HFF-Myc (cell line): Measurements from ENCODE around the gene SYVN1.

Experiments used
- DNase-seq: peaks from one replicate; pipeline ENCODE4 v3.0.0-alpha.2; 2011; ENCODE audit warnings: low read depth; ENCODE audit errors: extremely low read depth
- H3K4me3 ChIP-seq: replicated peaks from 2 replicates; pipeline ENCODE4 v1.5.1; 2011; ENCODE audit warnings: low read depth, mild to moderate bottlenecking, control low read depth, low read length
- TF ChIP-seq, protein P1 (sequence below): IDR thresholded peaks from 2 replicates; pipeline ENCODE4 v1.5.1; 2012; ENCODE audit warnings: mild to moderate bottlenecking, low read depth, low read length, control low read depth; ENCODE audit errors: missing control alignments

SYVN1 gene

DNA sequence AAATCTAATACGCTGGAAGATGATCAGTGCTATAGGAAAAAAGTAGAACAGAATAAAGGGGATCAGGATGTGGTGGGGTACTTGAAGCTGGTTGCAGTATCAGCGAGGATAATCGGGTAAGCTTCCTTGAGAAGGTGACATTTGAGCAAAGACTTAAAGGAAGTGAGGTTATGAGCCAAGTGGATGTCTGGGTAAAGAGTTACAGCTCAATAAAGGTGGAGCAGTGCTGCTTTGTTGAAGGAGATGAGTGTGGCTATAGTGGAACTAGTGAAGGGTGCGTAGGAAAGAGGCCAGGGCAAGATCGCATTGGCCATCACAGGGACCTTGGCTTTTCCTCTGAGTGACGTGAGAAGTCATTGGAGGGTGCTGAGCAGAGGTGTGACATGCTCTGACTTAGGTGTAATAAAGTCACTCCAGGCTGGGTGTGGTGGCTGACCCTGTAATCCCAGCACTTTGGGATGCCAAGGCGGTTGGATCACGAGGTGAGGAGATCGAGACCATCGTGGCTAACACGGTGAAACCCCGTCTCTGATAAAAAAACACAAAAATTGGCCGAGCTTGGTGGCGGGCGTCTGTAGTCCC lies 2.3 kb upstream of the SYVN1 start:
- TF ChIP-seq, protein P1, sequence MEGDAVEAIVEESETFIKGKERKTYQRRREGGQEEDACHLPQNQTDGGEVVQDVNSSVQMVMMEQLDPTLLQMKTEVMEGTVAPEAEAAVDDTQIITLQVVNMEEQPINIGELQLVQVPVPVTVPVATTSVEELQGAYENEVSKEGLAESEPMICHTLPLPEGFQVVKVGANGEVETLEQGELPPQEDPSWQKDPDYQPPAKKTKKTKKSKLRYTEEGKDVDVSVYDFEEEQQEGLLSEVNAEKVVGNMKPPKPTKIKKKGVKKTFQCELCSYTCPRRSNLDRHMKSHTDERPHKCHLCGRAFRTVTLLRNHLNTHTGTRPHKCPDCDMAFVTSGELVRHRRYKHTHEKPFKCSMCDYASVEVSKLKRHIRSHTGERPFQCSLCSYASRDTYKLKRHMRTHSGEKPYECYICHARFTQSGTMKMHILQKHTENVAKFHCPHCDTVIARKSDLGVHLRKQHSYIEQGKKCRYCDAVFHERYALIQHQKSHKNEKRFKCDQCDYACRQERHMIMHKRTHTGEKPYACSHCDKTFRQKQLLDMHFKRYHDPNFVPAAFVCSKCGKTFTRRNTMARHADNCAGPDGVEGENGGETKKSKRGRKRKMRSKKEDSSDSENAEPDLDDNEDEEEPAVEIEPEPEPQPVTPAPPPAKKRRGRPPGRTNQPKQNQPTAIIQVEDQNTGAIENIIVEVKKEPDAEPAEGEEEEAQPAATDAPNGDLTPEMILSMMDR, result no peak
- no peak overlapping the region for H3K4me3 ChIP-seq
- DNase-seq, result no peak

DNA sequence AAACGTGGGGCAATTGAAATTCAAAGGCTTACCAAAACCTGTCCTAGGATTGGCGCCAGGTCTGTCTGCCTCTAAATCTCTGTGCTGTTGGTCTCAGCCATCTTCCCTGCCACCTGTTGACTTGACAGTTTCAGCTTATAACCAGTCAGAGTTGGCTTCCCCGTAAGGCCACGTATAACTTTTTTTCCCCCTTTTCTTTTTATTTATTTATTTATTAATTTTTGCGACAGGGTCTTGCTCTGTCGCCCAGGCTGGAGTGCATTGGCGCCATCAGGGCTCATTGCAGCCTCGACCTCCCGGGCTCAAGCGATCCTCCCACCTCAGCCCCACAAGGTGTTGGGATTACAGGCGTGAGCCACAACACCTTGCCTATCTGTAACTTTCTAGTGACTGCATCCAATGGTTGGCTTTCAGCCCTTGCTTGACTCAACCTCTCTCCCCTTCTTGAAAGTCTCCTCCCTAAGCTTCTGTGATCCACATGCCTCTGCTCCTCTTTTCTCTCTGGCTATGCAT lies 1.4 kb upstream of the SYVN1 start:
- TF ChIP-seq, protein P1, result no peak
- H3K4me3 ChIP-seq, result peak overlapping the region; percentile 93
- no peak for DNase-seq

DNA sequence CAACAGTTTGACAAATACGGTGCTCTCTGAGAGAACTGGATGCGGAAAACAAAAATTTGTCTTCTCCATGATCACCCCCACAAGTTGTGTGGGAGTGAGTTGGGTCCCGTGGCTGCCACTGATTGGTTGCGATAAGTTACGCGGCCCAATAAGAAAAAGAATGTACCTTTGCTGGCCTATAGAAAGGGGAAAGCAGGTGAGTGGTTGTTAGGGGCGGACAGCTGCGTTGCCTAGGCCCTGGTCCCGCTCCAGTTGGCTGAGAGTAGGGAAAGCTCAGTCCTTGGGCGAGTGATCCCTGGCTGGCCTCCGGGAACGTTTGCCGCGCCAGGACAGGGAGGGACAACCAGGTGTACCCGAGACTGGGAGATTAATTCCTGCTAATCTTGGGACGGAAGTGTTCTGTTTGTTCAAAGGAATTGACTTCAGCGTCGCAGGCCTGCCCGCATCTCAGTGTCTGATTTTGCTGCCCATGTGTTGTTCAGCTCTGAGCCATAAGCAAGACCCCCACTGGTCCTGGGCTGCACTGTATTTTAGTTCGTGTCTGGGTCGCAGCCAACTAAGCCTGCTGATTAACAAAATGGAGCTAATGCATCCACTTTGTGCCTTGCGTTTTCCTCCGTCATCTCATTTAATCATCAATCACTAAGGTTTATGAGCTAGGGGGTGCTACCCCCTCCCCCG lies 773 bp upstream of the SYVN1 start:
- TF ChIP-seq, protein P1, result no peak

DNA sequence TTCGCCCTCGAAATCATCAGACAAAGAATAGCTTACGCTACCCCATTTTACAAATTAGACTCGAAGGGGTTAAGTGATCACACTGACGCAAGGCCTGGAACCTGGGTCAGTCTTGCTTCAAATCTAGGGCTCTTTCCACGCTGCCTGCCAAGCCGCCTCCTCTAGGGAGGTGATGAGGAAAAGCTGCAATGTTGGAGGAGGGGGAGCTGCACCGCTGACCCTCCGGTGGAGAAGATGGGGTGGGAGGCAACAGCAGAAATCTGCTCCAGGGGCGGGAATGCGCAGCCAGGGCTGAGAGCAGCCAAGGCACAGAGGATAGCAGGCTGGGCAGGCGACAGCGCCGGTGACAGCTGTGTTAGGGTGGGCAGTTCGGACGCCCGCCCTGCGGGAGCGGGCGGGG lies 595 bp downstream of the SYVN1 start:
- DNase-seq, result no peak
- TF ChIP-seq, protein P1, result no peak
- peak overlapping the region; percentile 93 for H3K4me3 ChIP-seq

More for the DNA sequence above, 773 bp upstream of the SYVN1 start:
- peak overlapping the region; percentile 93 for H3K4me3 ChIP-seq
- peak; percentile 87 for DNase-seq

DNA sequence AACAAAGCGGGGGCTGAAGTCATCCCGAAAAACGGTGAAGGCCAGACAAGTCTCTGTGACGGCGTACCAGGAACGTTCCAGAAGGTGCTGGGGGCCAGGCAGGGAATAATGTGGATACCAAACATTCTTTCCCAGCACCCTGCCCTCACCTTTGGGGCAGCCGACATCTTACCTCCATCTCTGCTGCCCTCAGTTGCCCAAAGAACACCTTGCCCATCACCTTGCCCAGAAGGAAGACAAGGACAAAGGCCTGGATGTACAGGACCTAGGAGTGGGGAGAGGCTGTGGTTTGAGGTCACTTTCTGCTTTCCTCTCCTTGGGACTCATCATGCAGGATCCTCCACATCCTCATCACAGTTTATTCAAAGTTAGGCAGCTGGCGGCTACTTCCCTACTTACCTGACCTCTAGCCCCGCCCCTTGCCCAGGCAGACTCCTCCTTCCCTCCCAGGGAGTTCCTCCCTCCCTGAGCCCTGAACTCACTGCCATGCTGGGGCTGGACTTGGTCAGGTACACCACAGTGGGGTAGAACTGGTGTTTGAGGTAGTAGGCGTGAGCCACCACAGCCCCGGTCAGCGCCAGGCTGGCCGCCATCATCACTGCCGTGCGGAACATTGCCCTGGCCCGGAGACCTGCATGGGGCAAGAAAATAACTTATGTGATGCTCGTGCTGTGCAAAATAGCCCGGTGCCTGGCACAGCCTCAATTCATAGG lies 1.2 kb downstream of the SYVN1 start:
- no peak for DNase-seq
- peak overlapping the region; percentile 93 for H3K4me3 ChIP-seq
- TF ChIP-seq, protein P1, result no peak

DNA sequence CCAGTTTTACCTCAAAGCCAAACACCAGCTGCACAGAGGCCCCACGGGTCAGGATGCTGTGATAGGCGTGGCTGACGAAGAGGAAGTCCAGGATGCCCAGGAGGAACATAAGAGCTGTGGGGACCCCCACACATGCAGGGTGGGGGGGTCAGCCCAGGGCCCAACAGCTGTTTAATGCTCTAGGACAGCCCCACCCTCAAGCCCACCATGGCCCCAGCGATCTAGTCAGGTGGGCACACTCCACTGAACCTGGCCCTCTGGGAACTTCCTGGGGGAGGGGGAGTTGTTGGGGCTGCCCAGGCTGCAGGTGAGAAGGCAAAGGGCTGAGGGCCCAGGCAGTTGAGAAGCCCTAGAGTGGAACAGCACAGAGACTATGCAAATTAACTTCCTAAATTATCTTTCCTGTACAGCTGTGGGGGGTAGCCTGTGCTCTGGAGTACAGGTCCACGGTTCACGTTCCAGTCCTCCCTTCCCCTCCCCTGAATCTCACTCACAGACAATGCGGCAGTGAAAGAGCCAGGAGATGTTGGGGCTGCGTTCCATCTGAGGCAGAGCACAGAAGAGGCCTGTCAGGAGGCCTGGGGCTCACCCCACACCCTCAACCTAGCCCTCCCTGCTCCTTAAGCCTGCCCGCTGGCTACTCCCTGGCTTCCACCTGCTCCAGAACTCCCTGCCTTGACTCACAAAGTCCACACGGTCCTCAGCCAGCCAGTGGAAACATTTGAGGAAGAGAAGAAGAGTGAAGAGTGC lies 1.9 kb downstream of the SYVN1 start:
- DNase-seq, result no peak
- TF ChIP-seq, protein P1, result no peak
- H3K4me3 ChIP-seq, result peak overlapping the region; percentile 93
